Transverse colon (tissue), 3 donors: ENCODE data around the gene KCNE4.

Experiments used
- EP300 ChIP-seq: sonication (generic); formaldehyde crosslinking; IDR thresholded peaks from one replicate; pipeline ENCODE4 v1.6.1; 2017; ENCODE audit warnings: antibody characterized with exemption, low read depth
- POLR2A ChIP-seq: fragments of 450-650 bp; IDR thresholded peaks from one replicate; pipeline ENCODE4 v1.6.1; 2016; ENCODE audit warnings: antibody characterized with exemption, mild to moderate bottlenecking, moderate library complexity
- POLR2AphosphoS5 ChIP-seq, 3 donors: sonication (generic); formaldehyde crosslinking; IDR thresholded peaks; one replicate each; pipeline ENCODE4 v1.6.1; 2016; ENCODE audit warnings: antibody characterized with exemption in 3 of 3

GRCh38 chr2:223040527-223040926 lies 11.5 kb upstream of the KCNE4 start:
- TF ChIP-seq POLR2A (no peak), POLR2AphosphoS5 (IDR thresholded peaks at IDR 0.05) (no peak), EP300 (no peak)
